ENCODE data around the gene C11orf86. TPM values are rescaled to one million over a fixed set of nuclear protein-coding genes. Genes with fewer than 3 reads are reported as not detected.

The C11orf86 gene
- total RNA-seq, 1 experiment from 2014 or later: 0.28 TPM

DNA sequence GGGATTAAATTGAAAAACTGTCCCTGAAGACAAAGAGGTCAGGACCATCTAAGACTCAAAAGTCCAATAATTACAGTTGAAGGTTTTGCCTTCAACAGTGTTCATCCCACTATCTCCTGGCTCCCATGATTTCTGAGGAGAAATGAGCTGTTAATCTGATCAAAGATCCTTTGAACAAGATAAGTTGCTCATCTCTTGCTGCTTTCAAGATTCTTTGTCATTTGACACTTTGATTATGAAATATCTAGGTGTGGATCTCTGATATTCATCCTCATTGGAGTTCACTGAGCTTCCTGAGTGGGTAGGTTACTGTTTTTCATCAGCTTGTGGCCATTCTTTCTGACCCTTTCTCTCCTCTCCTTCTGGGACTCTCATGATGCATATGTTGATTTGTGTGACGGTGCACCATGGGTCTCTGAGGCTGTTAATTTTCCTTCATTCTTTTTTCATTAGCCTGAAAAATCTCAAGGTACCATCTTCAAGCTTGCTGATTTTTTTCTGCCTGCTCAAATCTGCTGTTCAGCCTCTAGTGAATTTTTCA is 37.8 kb upstream of the C11orf86 start:
- H3K9me3 ChIP-seq (ENCODE audit: control insufficient read depth, insufficient read depth, low read depth, low read length): no peaks in the 10 kb centered on the region
- DNase-seq (ENCODE audit: low read depth, low spot score): no peak
- no peak overlapping the region for H3K27ac ChIP-seq (ENCODE audit: low read length)
- intact Hi-C loops (cut with micrococcal nuclease; ENCODE audit: unreplicated experiment) (no loop called here), in situ Hi-C loops (cut with HindIII; ENCODE audit: low pct_unique_long_range_greater_than_20kb, low sequenced_read_pairs) (no loop called here)
- ChIA-PET CTCF (interaction anchor here (0.6 kb wide), 1 partner anchor 116 kb away, joined by 8 read pairs; no protein-coding TSS in a partner anchor), POLR2A (interaction anchor here (0.6 kb wide), 1 partner anchor 182 kb away, joined by 3 read pairs; the partner anchor contains the start of gene KDM2A)
- H3K27me3 ChIP-seq (ENCODE audit: control insufficient read depth, insufficient read depth, low read length): no peaks in the 10 kb centered on the region
- BruUV-seq (replicated peaks): no TSS peak
- no peak for TF ChIP-seq POLR2AphosphoS5 (IDR thresholded peaks at IDR 0.05; ENCODE audit: low read depth, low read length)
- TF ChIP-seq, protein P1, sequence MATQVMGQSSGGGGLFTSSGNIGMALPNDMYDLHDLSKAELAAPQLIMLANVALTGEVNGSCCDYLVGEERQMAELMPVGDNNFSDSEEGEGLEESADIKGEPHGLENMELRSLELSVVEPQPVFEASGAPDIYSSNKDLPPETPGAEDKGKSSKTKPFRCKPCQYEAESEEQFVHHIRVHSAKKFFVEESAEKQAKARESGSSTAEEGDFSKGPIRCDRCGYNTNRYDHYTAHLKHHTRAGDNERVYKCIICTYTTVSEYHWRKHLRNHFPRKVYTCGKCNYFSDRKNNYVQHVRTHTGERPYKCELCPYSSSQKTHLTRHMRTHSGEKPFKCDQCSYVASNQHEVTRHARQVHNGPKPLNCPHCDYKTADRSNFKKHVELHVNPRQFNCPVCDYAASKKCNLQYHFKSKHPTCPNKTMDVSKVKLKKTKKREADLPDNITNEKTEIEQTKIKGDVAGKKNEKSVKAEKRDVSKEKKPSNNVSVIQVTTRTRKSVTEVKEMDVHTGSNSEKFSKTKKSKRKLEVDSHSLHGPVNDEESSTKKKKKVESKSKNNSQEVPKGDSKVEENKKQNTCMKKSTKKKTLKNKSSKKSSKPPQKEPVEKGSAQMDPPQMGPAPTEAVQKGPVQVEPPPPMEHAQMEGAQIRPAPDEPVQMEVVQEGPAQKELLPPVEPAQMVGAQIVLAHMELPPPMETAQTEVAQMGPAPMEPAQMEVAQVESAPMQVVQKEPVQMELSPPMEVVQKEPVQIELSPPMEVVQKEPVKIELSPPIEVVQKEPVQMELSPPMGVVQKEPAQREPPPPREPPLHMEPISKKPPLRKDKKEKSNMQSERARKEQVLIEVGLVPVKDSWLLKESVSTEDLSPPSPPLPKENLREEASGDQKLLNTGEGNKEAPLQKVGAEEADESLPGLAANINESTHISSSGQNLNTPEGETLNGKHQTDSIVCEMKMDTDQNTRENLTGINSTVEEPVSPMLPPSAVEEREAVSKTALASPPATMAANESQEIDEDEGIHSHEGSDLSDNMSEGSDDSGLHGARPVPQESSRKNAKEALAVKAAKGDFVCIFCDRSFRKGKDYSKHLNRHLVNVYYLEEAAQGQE (IDR thresholded peaks at IDR 0.05; ENCODE audit: insufficient read depth in 1 of 2, low read depth in 2 of 2, low read length in 1 of 2): no peak
- H3K36me3 ChIP-seq (ENCODE audit: control insufficient read depth, insufficient read depth, low read length): no peaks in the 10 kb centered on the region
- H3K4me1 ChIP-seq (ENCODE audit: control insufficient read depth, insufficient read depth, low read length): no peaks in the 10 kb centered on the region
- no peak overlapping the region for H3K4me3 ChIP-seq (ENCODE audit: low read depth in 2 of 2, low read length in 2 of 2)
- ATAC-seq: no peak

DNA sequence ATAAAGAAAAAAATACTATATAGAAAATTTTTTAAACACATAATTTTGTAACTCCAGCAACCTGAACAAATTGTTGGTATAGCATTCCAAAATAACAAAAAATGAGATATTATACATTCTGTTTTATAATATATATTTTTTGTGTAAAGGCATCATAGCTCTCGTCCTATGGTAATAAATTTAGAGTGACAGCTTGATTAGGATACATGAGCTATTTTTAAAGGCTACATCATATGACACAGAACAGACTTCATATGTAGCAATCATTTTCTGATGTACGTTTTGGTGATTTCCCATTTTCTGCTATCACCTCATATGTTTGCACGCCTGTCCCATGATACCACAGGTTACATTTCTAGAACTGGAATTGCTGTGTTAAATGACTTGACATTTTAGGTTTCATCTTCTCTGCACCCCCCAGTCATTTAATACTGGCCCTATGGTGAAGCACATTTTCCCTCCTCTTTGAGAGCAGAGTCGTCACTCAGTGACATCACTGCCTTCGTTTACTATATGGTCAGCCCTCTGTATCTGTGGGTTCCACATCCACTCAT is 36.4 kb upstream of the C11orf86 start:
- TF ChIP-seq, protein P1 (IDR thresholded peaks at IDR 0.05; ENCODE audit: insufficient read depth in 1 of 2, low read depth in 2 of 2, low read length in 1 of 2): no peak
- TF ChIP-seq SIN3A (IDR thresholded peaks at IDR 0.05; ENCODE audit: borderline replicate concordance, insufficient read depth, low read depth, low read length): no peak
- TF ChIP-seq, protein P2, sequence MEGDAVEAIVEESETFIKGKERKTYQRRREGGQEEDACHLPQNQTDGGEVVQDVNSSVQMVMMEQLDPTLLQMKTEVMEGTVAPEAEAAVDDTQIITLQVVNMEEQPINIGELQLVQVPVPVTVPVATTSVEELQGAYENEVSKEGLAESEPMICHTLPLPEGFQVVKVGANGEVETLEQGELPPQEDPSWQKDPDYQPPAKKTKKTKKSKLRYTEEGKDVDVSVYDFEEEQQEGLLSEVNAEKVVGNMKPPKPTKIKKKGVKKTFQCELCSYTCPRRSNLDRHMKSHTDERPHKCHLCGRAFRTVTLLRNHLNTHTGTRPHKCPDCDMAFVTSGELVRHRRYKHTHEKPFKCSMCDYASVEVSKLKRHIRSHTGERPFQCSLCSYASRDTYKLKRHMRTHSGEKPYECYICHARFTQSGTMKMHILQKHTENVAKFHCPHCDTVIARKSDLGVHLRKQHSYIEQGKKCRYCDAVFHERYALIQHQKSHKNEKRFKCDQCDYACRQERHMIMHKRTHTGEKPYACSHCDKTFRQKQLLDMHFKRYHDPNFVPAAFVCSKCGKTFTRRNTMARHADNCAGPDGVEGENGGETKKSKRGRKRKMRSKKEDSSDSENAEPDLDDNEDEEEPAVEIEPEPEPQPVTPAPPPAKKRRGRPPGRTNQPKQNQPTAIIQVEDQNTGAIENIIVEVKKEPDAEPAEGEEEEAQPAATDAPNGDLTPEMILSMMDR (IDR thresholded peaks at IDR 0.05): no peak
- TF ChIP-seq POLR2AphosphoS5 (IDR thresholded peaks at IDR 0.05; ENCODE audit: low read depth, low read length): no peak
- TF ChIP-seq TCF7L2 (IDR thresholded peaks at IDR 0.05; ENCODE audit: low read depth, low read length): no peak
- in situ Hi-C loops (cut with HindIII; ENCODE audit: low pct_unique_long_range_greater_than_20kb, low sequenced_read_pairs) (no loop called here), intact Hi-C loops (cut with micrococcal nuclease; ENCODE audit: unreplicated experiment) (no loop called here)
- Histone ChIP-seq H3K27ac (ENCODE audit: low read length) (no peak overlapping the region), H3K4me3 (ENCODE audit: low read depth in 2 of 2, low read length in 2 of 2) (no peak overlapping the region), H3K9me3 (ENCODE audit: control insufficient read depth, insufficient read depth, low read depth, low read length) (no peaks in the 10 kb centered on the region), H3K4me1 (ENCODE audit: control insufficient read depth, insufficient read depth, low read length) (no peaks in the 10 kb centered on the region), H3K27me3 (ENCODE audit: control insufficient read depth, insufficient read depth, low read length) (no peaks in the 10 kb centered on the region), H3K36me3 (ENCODE audit: control insufficient read depth, insufficient read depth, low read length) (no peaks in the 10 kb centered on the region)
- BruUV-seq (replicated peaks): no TSS peak
- no peak for ATAC-seq
- ChIA-PET POLR2A (interaction anchor here (0.6 kb wide), 1 partner anchor 83 kb away, joined by 3 read pairs; no protein-coding TSS in a partner anchor), CTCF (no interaction called here)
- no peak for DNase-seq (ENCODE audit: low read depth, low spot score)
